Renal cortex interstitium (tissue), 11 donors: ENCODE measurements around the gene DDIT3. TPM values are rescaled to one million over a fixed set of nuclear protein-coding genes. Genes with fewer than 3 reads are reported as not detected.

Experiments
- DNase-seq, 11 donors: peaks; one replicate each; pipeline ENCODE4 v3.0.0-alpha.2; 2013; ENCODE audit warnings: low read depth in 9 of 11, low spot score in 4 of 11; ENCODE audit errors: extremely low read depth in 1 of 11
- polyA plus RNA-seq, 3 donors: library from polyadenylated mRNA; unstranded; fragments of 120-200 nt; gene quantifications; one replicate each; pipeline ENCODE4 v1.2.1, GENCODE V29; 2013; ENCODE audit not compliant: insufficient read length in 3 of 3

The DDIT3 gene
- polyA plus RNA-seq, 3 donors = 28.4 to 36.2 (median 31.4) TPM

GRCh38 chr12:57477710-57478681 is 42.3 kb downstream of the DDIT3 start:
- no peak for DNase-seq

- DNase-seq = no peak
Observed at GRCh38 chr12:57476993-57477709, 43.2 kb downstream of the DDIT3 start.

GRCh38 chr12:57476162-57476992 is 43.9 kb downstream of the DDIT3 start:
- DNase-seq = no peak

- DNase-seq = no peak
Observed at GRCh38 chr12:57475271-57476161, 44.8 kb downstream of the DDIT3 start.

GRCh38 chr12:57474862-57475261 is 45.5 kb downstream of the DDIT3 start:
- DNase-seq = no peak

GRCh38 chr12:57474430-57474829 is 45.9 kb downstream of the DDIT3 start:
- DNase-seq = no peak

GRCh38 chr12:57473886-57474285 is 46.4 kb downstream of the DDIT3 start:
- DNase-seq = no peak

- DNase-seq = no peak
Observed at GRCh38 chr12:57473392-57473791, 46.9 kb downstream of the DDIT3 start.

- no peak for DNase-seq
Observed at GRCh38 chr12:57472391-57472790, 47.9 kb downstream of the DDIT3 start.

- DNase-seq = no peak
Observed at GRCh38 chr12:57471661-57472060, 48.7 kb downstream of the DDIT3 start.

GRCh38 chr12:57470970-57471656 is 49.2 kb downstream of the DDIT3 start:
- DNase-seq = no peak

GRCh38 chr12:57470286-57470969 is 49.9 kb downstream of the DDIT3 start:
- DNase-seq = no peak

GRCh38 chr12:57469296-57470164 is 50.8 kb downstream of the DDIT3 start:
- no peak for DNase-seq

- no peak for DNase-seq
Observed at GRCh38 chr12:57467915-57468314, 52.4 kb downstream of the DDIT3 start.

- no peak for DNase-seq
Observed at GRCh38 chr12:57467212-57467874, 53.0 kb downstream of the DDIT3 start.
